NOMO-1 treated with dmso at 0.1 percent for 144 hours (cell line): ENCODE results near the gene INPP4B.

ENCODE experiments used
- DNase-seq: peaks from one replicate; lab custom pipeline; 2025; ENCODE audit not compliant: unreplicated experiment; lab: John Stamatoyannopoulos, UW

Gene INPP4B

GRCh38 chr4:142354041-142354440 is 492.1 kb downstream of the INPP4B start:
- no peak for DNase-seq

GRCh38 chr4:142353149-142353738 is 492.9 kb downstream of the INPP4B start:
- peak; percentile 9 for DNase-seq

DNA sequence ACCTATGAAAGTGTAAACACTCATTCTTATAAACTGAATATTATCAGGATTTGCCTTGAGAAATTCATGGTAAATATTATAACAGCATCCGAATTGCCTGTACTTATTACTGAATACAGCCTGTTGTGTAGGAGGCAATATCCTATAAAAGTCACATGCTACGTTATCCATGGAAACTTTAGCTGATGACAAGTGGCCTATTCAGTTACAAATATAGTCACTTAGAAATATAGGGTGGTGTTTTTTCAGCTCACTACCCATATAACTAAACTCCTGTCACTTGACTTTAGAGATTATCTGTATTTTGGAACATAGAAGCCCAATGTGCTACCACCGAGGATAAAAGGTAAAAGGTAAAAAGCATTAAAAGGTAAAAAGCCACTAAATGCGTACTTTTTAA is 493.4 kb downstream of the INPP4B start:
- DNase-seq, result no peak

- no peak for DNase-seq
These were observed 494.1 kb downstream of the INPP4B start for GRCh38 chr4:142351958-142352357.

- no peak for DNase-seq
These were observed 495.2 kb downstream of the INPP4B start for GRCh38 chr4:142350871-142351270.

DNA sequence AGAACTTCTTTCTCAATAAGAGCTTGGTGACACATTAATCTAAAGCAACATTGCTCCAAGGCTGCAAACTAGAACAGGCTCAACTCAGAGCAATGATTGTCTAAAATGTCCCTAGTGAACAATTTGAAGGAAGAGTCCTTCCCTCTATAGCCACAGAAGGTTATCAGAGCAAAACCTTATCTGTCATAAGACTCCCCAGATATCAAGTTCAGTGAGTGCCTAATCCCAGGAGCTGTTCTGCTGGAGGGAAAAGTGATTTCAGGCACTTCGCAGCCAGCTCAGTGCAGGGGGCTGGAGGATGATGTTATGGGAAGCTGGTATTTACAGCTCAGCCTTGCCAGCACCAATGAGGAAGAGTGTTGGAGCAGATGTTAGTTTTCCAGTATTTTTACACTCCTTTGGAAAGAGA is 497.5 kb downstream of the INPP4B start:
- no peak for DNase-seq

GRCh38 chr4:142347241-142347640 is 498.9 kb downstream of the INPP4B start:
- no peak for DNase-seq

GRCh38 chr4:142345924-142346323 is 500.2 kb downstream of the INPP4B start:
- no peak for DNase-seq

GRCh38 chr4:142341268-142341667 is 504.8 kb downstream of the INPP4B start:
- no peak for DNase-seq

DNA sequence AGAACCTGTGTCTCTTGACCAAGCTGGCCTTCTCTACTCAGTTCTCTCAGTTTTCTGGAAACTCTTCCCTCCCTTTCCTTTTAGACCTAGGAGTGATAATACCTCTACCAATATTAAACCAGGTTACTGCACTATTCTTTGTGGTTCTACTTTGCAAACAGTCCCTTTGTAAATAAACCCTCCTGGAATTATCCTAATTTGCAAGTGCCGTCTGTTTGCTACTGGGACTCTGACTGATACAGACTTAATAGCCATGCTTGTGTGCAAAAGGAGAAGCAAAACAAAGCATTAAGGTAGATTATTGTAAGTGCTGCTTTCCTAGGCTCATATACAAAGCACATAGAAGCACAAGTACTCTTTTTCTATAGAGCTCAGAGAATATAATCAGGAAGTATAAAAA is 507.0 kb downstream of the INPP4B start:
- no peak for DNase-seq

DNA sequence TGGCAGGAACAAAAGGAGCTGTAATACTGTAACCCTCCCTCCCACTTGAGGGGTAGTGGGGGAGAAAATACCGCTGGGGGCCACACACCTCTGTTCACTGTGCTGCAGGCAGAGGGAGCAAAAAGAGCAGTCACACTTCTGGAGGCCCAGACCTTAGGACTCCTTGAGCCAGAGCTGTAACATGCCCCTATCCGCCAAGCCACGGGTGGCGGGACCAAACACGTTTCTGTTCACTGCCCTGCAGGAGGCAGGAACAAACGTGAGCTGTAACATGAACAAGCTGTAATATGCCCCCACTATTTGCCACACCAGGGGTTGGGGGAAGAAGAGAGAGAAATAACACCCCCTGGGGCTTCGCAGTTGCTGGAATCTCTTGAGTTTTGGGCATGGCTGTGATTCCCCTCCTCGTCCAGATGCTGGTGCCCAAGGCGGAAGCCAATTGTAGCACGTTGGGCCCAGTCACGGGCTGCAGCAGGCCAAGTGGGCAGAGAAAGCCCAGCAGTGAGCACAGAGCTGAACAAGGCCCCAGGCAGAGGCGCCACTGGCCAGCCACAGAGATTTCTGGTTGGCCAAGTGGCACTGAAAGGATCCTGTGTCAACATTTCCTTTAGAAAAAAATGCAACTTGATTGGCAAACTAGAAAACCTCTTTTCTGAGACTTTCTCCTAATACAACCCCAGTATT is 509.7 kb downstream of the INPP4B start:
- no peak for DNase-seq

DNA sequence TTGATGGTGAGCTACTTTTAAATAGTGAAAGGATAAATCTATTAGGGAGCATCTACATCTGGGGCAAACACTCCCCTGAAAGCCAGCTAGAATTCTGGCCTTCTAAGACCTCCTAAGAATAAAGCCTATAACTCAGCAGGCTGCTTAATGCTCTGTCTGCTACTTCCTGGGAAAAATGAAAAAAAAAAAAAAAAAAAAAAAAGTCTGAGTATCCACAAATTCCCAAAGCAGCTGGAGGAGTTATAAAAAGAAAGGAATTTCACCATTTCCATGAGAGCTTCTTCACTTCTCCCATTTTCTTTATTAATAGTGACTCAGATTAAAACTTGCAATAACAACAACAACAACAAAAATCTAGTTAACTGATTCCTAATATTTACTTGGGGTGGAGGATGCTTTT is 511.2 kb downstream of the INPP4B start:
- DNase-seq, result no peak

DNA sequence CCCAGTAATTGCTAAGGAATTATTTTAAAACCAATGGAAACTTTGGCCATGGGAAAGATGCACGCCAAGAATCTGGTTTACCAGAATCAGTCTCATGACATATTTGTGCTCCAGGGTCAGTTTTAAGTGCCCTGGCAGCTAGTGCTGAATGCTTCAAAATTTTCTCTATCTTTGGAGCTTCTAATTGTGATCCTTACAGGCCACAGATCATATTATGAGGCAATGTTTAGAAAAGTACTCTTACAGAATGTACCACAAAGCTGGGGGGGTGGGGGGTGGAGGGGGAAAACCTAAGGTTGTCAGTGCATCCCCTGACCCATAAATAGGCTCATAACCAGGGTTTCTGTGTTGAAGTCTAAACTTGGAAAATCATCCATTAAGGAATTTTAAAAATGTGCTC is 514.5 kb downstream of the INPP4B start:
- no peak for DNase-seq

DNA sequence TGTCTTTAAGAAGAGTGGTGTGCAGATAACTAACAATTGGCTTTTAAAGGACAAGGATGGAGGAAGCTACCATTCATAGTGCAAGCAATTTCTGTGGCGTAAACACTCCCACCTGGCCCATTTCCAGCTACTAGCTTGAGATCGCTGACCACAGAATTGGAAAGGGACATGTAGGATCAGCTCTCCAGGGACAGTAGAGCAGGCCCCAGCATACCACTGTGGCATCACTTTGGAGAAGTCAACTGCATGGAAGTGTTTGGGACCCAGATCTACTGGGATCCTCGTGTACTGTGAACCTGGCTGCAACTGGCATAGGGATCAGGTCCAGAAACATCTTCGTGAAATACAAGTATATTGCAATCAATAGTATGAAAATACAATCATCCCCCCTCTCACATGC is 515.0 kb downstream of the INPP4B start:
- DNase-seq, result no peak

DNA sequence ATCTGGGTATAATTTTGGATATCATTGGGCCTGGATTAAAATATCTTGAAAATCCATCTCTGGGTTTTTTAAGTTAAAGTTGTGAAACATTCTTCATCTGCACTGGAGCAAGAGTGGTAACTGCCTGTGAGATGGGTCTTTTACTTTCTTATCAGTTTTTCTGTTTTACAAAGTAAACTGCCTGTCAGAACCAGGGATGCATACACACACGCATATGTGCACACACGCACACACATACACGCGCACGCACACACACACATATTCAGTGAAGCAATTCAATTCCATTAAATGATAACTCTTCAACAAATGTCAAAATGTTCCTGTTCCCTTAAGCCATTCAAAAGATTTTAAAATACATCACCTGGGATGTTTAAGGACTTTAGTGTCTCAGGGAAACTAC is 515.8 kb downstream of the INPP4B start:
- DNase-seq, result no peak

GRCh38 chr4:142329313-142329712 is 516.8 kb downstream of the INPP4B start:
- DNase-seq, result no peak

- no peak for DNase-seq
These were observed 519.9 kb downstream of the INPP4B start for GRCh38 chr4:142326181-142326580.

DNA sequence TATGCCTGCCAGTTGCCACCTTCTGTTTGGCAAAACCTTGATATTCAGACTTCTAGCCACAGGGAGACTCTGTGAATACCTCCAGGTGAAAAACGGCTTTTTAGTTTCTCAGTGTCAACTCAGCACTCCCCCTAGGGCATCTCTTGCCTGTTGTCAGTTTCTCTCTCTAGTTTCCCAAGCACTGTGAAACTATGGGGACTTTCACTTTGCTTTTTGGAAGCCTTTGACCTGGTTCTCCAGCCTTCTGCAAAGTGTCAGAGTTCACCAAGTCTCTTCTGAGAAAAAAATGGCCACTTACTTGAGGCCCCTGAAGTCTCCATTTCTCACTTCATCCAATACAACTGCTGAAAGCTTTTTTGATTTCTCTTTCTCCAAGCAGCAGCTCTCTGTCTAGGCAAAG is 521.5 kb downstream of the INPP4B start:
- DNase-seq, result no peak

- no peak for DNase-seq
These were observed 523.1 kb downstream of the INPP4B start for GRCh38 chr4:142322996-142323395.

- no peak for DNase-seq
These were observed 527.8 kb downstream of the INPP4B start for GRCh38 chr4:142318280-142318679.

DNA sequence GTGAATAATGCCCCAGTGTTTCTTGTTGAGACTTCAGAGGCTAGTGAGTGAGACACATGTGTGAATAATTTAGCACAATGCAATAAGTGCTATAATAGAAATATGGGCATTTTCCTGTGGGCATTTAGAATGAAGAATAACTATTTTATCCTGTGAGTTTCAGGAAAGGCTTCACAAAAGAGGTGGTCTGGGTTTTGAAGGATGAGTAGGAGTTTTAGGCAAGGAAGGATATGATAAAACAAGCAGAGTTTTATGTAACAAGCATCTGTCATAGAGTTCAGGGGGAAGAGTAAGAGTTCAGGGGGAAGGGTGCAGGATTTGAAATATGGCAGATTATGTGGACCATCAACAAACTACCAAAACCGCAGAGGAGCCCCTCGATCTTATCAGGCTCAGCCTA is 529.2 kb downstream of the INPP4B start:
- no peak for DNase-seq

DNA sequence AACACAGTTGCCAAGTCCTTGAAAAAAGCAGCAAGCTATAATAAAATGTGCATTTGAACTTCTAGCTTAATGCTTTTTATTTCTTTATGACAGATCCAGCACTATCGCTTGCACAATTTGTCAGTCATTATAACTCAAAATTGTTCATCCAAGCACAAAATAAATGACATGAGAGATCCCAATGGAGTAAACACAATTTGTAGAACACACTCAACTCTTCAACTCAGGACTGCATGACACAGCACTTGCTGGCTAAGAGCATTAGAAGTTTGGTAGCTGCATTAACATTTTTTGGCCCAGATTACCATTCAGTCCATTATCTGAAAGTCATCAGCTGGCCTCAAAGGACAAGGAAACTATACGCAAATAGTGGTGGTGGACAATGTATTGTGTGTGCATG is 530.1 kb downstream of the INPP4B start:
- no peak for DNase-seq

DNA sequence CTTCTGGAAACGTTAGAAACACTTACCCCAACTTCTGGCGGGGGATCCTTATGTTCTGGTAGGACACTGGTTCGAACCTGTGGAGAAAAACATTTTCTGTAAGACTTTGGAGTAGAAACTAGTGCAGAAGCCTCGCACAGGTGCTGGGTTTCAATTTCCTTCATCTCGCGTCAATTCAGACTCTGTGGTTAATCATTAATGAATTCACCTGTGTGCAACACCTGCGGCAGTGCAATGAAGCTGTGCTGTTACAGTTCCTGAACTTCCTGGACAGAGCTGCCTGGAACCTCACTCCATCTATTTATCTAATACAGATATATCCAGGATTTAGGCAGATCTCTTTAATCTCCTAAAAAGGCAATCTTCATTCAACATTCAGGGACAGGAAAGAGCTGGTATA is 531.4 kb downstream of the INPP4B start:
- DNase-seq, result no peak
